Motor neuron (in vitro differentiated cells): ENCODE results near the gene ATP9A. TPM values are rescaled to one million over a fixed set of nuclear protein-coding genes. Genes with fewer than 3 reads are reported as not detected.
"Not testable (repeated sequence)": the region's sequence is repeated elsewhere in the genome, so short reads cannot be mapped to it uniquely, and the experiment has no call there.

Source experiments
- ATAC-seq, 8 experiments: fragments of 200-7000 bp; cut with Tn5 transposase; replicated peaks in 6 of 8; 2 replicates each; pipeline ENCODE4 v1.8.0; 2021; ENCODE audit warnings: mild to moderate bottlenecking in 8 of 8, moderate library complexity in 8 of 8
- H3K27ac ChIP-seq, 2 donors: fragments of 250-450 bp; sonication (Bioruptor Pico); 2 replicates each; pipeline ENCODE4 v1.9.0; 2021; ENCODE audit warnings: antibody characterized with exemption in 2 of 2, mild to moderate bottlenecking in 2 of 2, moderate library complexity in 1 of 2
- H3K4me1 ChIP-seq, 2 donors: fragments of 250-450 bp; sonication (Bioruptor Pico); replicated peaks in 1 of 2; 2 replicates each; pipeline ENCODE4 v1.6.1; 2021; ENCODE audit warnings: antibody characterized with exemption in 2 of 2, mild to moderate bottlenecking in 2 of 2, moderate library complexity in 1 of 2
- H3K4me3 ChIP-seq, 5 donors: fragments of 250-450 bp; sonication (Bioruptor Pico); 2 replicates each; pipeline ENCODE4 v1.9.0; 2021; ENCODE audit warnings: antibody characterized with exemption in 5 of 5, mild to moderate bottlenecking in 5 of 5, moderate library complexity in 4 of 5
- WGBS, 10 experiments: fragments of 450-650 bp; shearing (Covaris generic); methylation state at CpG; one replicate each; pipeline ENCODE4 v1.0.0; 2022; 5-methylcytosine and 5-hydroxymethylcytosine counted together
- in situ Hi-C, 9 experiments: fragments of 400-800 bp; cut with MboI; loops; one replicate each; pipeline ENCODE4 v1.15.0; 2021; ENCODE audit warnings: low sequenced_read_pairs in 9 of 9, low pct_unique_long_range_greater_than_20kb in 2 of 9; ENCODE audit not compliant: unreplicated experiment in 9 of 9
- total RNA-seq, 8 experiments: library from RNA; unstranded; fragments of 300-600 nt; gene quantifications; 2 replicates each; pipeline versions ENCODE4 v1.2.3 to v1.2.4, GENCODE V29; 2022

ATP9A gene
- total RNA-seq, 8 experiments from 2014 or later = 29.7 to 103 (median 88.1) TPM

DNA sequence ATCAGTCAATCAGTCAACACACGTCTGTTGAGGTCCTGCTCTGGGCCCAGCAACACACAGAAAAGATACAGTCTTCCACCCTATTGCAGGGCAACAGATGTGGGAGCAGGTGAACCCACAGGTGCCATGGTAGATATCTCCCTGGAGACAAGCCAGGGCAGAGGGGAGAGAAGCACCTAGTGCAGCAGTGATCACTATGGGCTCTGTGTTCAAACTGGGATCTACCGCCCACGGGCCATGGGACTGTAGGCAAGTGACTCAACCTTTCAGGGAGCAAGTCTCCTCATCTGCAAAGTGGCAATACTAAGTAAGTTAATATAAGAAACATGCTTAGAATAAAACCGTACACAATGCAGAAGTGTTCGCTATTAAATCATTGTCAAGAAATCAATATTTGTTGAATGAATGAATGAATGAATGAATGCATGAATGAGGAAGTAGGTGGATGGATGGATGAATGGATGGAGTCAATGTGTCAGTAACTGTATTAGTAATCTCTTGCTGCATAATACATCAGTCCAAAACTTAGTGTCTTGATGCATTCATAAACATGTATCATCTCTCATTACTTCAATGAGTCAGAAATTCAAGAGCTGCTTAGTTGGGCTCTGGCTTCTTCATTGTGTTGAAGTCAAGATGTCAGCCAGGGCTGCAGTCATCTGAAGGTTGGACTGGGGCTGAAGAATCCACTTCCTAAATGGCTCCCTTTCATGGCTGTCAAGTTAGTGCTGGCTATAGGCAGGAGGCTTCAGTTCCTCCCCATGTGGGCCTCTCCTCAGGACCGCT lies 193.7 kb downstream of the ATP9A start:
- whole genome bisulfite sequencing, 10 experiments = 86 to 100% (median 100%) methylated on average over 1 to 4 of the region's 6 CpGs; no CpG with 5 or more reads in 2 of the 10 experiments
- H3K4me3 ChIP-seq = no peak overlapping the region
- in situ Hi-C loops = loop anchor here in 4 of 9 experiments (25.0 kb wide), 3 partner anchors 187 to 587 kb away; no protein-coding TSS in a partner anchor
- no peaks in the 10 kb centered on the region for H3K4me1 ChIP-seq
- no peak overlapping the region for H3K27ac ChIP-seq
- no peak for ATAC-seq

DNA sequence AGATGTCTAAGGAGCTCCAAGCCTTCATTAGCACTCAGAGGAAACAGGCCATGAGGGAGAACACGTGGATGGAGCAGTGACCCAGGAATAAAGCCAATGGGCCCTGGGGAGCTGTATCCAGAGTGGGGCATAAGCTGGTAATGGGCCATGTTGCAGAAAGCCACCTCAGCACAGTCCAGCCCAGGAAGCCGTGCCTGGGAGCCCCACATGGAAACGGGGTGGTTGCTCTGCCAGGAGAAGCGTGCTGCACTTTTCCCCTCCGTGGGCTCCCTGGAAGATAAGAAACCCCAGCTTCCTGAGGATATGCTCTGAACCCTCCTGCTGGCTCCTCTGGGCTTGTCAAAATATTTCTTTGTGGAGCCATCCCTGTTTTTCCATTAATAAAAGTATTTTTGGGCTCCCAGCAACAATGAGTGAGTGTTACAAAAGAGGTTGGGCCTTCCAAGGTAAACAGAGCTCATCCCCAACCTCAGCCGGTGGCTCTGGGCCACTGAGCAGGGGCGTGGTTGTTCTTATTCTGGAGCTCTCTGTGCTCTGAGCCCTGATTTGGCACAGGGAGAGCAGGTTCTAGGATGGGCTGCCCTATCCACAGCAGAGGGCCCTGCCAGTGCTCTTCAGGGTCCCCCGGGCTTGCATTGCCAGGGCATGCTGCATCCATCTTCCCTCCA lies 194.5 kb downstream of the ATP9A start:
- in situ Hi-C loops = no loop called here
- ATAC-seq = no peak
- Histone ChIP-seq H3K27ac (no peak overlapping the region), H3K4me3 (no peak overlapping the region), H3K4me1 (no peaks in the 10 kb centered on the region)
- 60 to 100% (median 83%) methylated on average over 1 to 7 of the region's 8 CpGs; no CpG with 5 or more reads in 5 of the 10 experiments for whole genome bisulfite sequencing, 10 experiments

DNA sequence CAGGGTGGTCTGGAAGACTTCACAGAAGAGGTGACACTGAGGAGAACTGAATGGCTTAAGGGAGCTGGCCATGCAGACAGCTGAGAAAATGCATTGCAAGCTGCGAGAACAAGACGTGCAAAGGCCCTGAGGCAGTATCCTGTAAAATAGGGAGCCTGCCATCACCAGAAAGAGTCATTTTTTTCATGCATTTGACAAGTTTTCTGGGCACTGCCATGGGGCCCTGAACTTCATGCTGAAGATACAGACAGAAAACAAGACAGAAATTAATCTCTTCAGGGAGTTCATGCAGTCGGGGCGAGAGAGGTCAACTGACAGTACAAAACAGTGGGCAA lies 196.8 kb downstream of the ATP9A start:
- no peak for ATAC-seq
- in situ Hi-C loops = no loop called here
- Histone ChIP-seq H3K27ac (no peak overlapping the region), H3K4me3 (no peak overlapping the region), H3K4me1 (no peaks in the 10 kb centered on the region)
- WGBS, 10 experiments = 50 to 100% (median 80%) methylated on average over 2 to 4 of the region's 4 CpGs; no CpG with 5 or more reads in 4 of the 10 experiments

DNA sequence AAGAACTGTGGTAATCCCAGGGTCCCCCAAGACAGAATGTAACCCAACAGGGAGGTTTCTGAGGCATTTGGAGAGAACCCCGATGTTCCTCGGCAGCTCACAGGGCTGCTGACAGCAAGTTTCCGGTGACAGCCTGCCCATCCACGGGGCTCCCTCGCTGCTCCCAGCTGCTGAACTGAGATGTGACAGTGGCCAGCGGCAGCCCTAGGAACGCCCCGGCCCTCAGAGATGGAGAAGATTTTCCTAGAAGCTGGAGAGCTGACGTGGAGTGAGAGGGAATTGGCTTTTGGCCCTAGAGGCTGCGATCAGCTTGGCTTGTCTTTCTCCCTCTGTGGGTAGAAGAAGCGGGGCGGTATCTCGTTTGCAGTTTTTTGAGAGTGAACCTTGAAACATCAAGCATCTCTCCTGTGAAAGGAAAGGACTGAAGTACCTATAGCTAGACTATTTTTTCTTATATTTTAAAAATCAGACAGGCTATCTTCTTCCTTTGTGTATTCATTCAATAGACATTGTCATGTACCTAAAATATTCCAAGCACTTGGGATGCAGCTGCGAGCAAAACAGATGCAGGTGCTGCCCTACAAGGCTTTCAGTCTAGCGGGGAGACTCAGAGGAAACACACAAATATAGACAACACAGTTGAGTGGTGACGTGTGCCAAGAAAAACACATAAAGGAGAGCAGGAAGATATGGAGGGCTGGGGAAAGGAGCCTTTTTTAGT lies 197.3 kb downstream of the ATP9A start:
- in situ Hi-C loops = no loop called here
- H3K27ac ChIP-seq = no peak overlapping the region
- 18 to 82% (median 53%) methylated on average over 1 to 14 of the region's 16 CpGs for WGBS, 10 experiments
- H3K4me3 ChIP-seq = no peak overlapping the region
- peak in 3 of 8 experiments; percentile 52 to 86 (median 84) for ATAC-seq
- no peaks in the 10 kb centered on the region for H3K4me1 ChIP-seq

DNA sequence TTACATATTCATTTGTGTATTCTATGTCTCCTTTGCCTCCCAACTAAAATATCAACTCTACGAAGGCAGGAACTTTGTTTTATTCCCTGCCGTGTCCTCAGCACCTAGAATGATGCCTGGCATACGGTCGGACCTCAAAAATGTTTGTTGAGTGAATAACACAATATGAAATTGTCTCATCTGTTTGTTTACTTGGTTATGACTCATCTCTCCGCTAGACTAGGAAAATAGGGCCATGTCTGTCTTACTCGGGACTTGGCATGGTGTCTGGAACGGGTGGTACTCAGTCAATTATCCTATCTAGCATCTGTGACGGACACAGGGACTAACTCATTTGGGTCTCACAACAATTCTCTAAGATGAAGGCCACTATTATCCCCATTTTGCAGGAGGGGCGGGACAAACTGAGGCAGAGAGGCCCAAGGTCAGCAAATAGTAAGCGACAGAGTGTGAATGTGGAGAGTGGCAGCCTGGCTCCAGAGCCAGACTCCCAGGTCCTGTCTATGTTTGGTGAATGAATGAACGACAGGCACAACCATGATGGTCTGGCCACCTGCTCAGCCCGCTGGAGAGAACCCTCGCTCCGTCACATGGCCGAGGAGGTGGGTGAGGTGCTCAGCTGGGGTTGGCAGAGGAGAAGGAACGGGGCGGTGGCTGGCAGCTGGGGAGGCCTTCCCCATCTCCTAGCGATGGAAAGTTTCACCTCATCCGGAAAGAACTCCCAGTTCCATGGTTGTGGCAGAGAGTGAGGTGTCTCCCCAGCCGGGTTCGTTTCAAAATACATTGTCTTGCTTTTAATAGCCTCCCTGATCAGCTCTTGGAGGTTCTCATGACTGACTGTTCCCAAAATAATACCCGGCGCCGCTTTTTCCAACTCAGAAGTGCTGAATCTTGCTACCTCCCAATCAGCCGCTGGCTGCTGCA lies 198.1 kb downstream of the ATP9A start:
- peak in 1 of 8 experiments; percentile 47 for ATAC-seq

DNA sequence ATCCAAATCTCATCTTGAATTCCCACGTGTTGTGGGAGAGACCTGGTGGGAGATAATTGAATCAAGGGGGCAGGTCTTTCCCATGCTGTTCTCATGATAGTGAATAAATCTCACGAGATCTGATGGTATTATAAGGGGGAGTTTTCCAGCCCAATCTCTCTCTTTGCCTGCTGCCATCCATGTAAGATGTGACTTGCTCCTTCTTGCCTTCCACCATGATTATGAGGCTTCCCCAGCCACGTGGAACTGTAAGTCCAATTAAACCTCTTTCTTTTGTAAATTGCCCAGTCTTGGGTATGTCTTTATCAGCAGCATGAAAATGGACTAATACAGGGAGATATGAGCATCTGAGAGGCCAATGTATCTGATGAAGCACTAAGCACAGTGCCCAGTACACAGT lies 199.7 kb downstream of the ATP9A start:
- WGBS, 10 experiments = 33 to 100% (median 62%) methylated on average over 1 to 2 of the region's 3 CpGs; no CpG with 5 or more reads in 4 of the 10 experiments
- H3K4me1 ChIP-seq, H3K4me3 ChIP-seq, ATAC-seq, H3K27ac ChIP-seq, in situ Hi-C loops: not testable (repeated sequence)

More for the DNA sequence above, 198.1 kb downstream of the ATP9A start:
- H3K27ac ChIP-seq = no peak overlapping the region
- H3K4me1 ChIP-seq = no peaks in the 10 kb centered on the region
- 36 to 88% (median 73%) methylated on average over 1 to 11 of the region's 25 CpGs; no CpG with 5 or more reads in 1 of the 10 experiments for WGBS, 10 experiments
- in situ Hi-C loops = no loop called here
- no peak overlapping the region for H3K4me3 ChIP-seq

DNA sequence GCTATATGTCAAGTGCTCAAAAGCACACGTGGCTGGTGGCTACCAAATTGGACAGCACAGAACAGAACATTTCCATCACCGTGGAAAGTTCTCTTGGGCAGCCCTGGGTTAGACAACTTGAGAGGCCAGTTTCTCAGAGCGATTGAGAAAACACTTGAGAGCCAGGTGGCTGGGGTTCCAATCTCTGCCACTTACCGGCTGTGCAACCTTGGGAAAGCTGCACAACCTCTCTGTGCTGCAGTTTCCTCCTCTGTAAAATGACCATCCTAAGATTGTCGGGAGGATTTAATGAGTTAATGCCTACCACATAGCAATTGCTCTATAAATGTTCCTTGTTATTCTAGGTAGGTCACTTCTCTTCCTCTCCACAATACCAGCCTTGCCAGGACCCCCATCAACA lies 200.6 kb downstream of the ATP9A start:
- Histone ChIP-seq H3K4me1 (peaks cover 6 to 10% of the 10 kb centered on the region in 2 donors), H3K27ac (no peak overlapping the region), H3K4me3 (no peak overlapping the region)
- in situ Hi-C loops = no loop called here
- WGBS, 10 experiments = 59 to 100% (median 90%) methylated on average over 1 to 5 of the region's 5 CpGs
- ATAC-seq = no peak

DNA sequence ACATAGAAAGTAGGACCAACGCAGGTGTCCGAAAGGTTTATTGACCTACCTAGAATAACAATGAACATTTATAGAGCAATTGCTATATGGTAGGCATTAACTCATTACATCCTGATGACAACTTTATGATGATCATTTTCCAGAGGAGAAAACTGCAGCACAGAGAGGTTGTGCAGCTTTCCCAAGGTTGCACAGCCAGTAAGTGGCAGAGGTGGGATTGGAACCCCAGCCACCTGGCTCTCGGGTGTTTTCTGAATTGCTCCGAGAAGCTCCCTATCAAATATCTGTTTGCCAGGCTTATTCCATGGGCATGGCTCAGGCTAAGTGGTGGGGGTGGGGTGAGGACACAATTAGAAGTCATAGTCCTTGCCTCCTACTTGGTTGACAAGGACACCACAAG lies 201.6 kb downstream of the ATP9A start:
- Histone ChIP-seq H3K4me1 (peaks cover 6 to 13% of the 10 kb centered on the region in 2 donors), H3K27ac (no peak overlapping the region), H3K4me3 (no peak overlapping the region)
- ATAC-seq = no peak
- 65 to 100% (median 88%) methylated on average over 1 to 3 of the region's 4 CpGs; no CpG with 5 or more reads in 5 of the 10 experiments for WGBS, 10 experiments
- in situ Hi-C loops = no loop called here

DNA sequence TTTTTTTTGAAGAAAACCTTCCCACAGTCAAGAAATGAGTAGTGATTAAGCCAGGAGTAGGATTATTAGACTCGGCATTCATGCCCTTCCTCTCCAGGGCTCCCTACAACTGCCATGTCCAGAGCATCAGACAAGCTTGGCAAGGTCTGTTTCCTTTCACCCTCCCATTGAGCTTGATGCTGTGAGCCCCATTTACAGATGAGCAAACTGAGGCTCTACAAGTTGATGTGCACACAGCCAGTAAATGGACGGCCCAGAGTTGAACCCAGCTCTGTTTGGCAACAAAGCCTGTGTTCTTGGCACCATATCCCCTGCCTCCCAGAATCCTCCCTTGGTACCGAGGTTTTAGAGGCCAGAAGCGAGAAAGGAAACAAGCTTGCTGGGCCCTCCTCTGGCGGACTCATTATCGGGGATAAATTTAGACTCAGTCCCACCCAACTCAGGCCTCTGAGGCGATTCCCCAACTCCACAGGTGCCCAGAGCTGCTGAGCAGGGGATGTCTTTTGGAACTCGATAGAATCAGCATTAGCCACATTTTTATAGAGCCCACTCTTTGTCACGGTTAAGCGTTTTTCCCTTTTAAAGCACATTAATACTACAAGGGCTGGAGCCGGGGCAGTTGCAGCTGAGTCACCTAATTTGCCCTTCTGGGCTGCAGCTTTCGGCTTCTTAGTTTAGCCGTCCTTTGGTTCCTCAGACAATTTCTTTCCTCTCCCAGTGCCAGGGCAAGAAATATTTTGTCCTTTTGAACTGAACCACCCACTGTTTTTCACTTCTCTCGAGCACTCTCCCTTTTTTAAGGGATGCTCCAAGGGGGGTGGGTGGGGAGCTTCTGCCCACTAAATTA lies 202.7 kb downstream of the ATP9A start:
- WGBS, 10 experiments = 27 to 60% (median 45%) methylated on average over 2 to 12 of the region's 14 CpGs
- no peak overlapping the region for H3K4me3 ChIP-seq
- H3K4me1 ChIP-seq = peaks cover 11 to 20% of the 10 kb centered on the region in 2 donors
- no peak for ATAC-seq
- H3K27ac ChIP-seq = no peak overlapping the region
- in situ Hi-C loops = no loop called here

DNA sequence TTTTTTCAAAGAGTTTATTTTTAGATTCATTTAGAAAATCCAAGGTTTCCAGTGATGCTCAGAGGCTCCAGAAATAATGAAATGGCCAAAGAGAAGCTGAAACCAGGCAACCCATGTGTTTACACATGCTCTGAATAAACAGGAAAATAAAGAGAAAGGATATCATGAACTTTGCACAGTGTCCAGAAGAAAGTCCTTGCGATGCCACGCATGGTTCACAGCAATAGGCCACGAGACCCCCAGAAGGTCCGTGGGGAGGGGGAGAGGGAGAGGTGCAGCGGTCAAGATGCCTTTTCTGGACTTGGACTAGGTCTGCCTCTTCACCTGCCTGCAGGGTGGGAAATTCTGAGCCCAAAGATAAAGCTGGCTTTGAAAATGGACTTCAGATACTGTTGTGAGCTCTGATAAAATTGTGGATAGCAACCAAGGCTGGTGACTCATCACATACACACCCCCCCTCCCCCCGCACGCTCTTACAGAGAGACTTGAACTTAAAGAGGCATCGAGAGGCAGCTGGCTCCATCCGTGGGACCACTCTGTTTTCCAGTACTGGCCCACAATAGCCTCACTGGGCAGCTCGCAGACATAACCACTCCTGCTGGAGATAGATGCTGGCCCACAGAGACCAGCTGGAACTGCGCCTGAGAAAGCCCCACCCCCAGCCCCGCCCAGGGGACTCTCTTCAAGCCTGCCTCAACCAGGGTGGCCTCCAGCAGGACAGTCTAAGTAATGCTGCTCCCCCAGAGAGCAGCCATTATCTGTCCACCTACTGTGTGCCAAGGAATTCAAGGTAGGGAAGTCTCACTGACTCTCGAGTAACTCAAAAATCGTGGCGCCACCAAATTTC lies 204.5 kb downstream of the ATP9A start:
- Histone ChIP-seq H3K27ac (no peak overlapping the region), H3K4me3 (no peak overlapping the region), H3K4me1 (peaks cover 14 to 23% of the 10 kb centered on the region in 2 donors)
- ATAC-seq = peak; percentile 27 to 61 (median 43)
- WGBS, 10 experiments = 0 to 94% (median 56%) methylated on average over 1 to 7 of the region's 15 CpGs; no CpG with 5 or more reads in 2 of the 10 experiments
- in situ Hi-C loops = no loop called here

DNA sequence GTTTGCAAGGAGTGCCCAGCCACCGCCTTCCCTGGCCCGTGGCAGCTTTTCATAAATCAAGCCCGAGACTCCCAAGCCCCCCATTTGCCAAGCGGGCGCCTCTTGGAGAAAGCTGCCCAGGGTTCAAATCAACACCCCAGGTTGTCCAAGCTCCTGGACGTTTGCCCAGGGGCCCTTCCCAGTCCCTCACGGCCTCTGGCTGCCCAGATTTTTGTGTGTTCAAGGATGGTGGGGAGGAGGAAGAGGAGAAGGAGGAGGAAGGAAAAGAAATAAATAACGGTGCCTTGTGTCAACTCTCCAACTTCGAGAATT lies 205.1 kb downstream of the ATP9A start:
- H3K4me3 ChIP-seq = peak overlapping the region in 3 of 5 donors; percentile 30 to 37 (median 34)
- H3K27ac ChIP-seq = no peak overlapping the region
- WGBS, 10 experiments = 0 to 26% (median 3%) methylated on average over 1 to 5 of the region's 9 CpGs; no CpG with 5 or more reads in 2 of the 10 experiments
- peak in 1 of 8 experiments; percentile 2 for ATAC-seq
- peaks cover 14 to 23% of the 10 kb centered on the region in 2 donors for H3K4me1 ChIP-seq
- in situ Hi-C loops = no loop called here
